ENCODE measurements around the gene ACTR6. TPM values are rescaled to one million over a fixed set of nuclear protein-coding genes. Genes with fewer than 3 reads are reported as not detected.

The ACTR6 gene
- total and polyA plus RNA-seq, 10 of the 15 experiments (the other 5 are each of a cell fraction or from before 2014, with no cell fraction given), result 17.4 to 62.4 (median 40.5) TPM

- TF ChIP-seq RCOR1 (conservative IDR thresholded peaks at IDR 0.05; ENCODE audit: low read depth, low read length) (no peak), NFXL1 (IDR thresholded peaks at IDR 0.05; ENCODE audit: borderline replicate concordance) (no peak), ATF7 (IDR thresholded peaks at IDR 0.05; ENCODE audit: low read depth) (no peak), POLR2AphosphoS5 (IDR thresholded peaks at IDR 0.05; ENCODE audit: low read length) (no peak), RAD51 (IDR thresholded peaks at IDR 0.05) (no peak), KLF5 (IDR thresholded peaks at IDR 0.05; ENCODE audit: partially characterized antibody) (no peak)
Measured at GRCh38 chr12:100219328-100220109, 18.9 kb downstream of the ACTR6 start (continued).

GRCh38 chr12:100221523-100221922 lies 20.9 kb downstream of the ACTR6 start:
- BruUV-seq (replicated peaks), result no TSS peak

More at GRCh38 chr12:100221523-100221922, 20.9 kb downstream of the ACTR6 start:
- ATAC-seq, result no peak
- Histone ChIP-seq H3K9ac (ENCODE audit: control insufficient read depth, insufficient read depth, low read length) (no peak overlapping the region), H3K27me3 (replicated peaks in 1 of 2; ENCODE audit: control insufficient read depth in 2 of 2, insufficient read depth in 2 of 2, low read length in 1 of 2) (no peaks in the 10 kb centered on the region), H4K20me1 (ENCODE audit: control insufficient read depth, insufficient read depth) (no peaks in the 10 kb centered on the region), H3K27ac (ENCODE audit: control insufficient read depth, insufficient read depth) (no peak overlapping the region), H2AFZ (ENCODE audit: control insufficient read depth, low read depth, low read length) (no peak overlapping the region), H3K4me2 (ENCODE audit: control insufficient read depth, insufficient read depth) (no peak overlapping the region), H3K79me2 (ENCODE audit: control insufficient read depth, insufficient read depth, low read length) (no peaks in the 10 kb centered on the region), H3K9me3 (replicated peaks; ENCODE audit: control insufficient read depth, insufficient read depth, low read length) (no peaks in the 10 kb centered on the region), H3K36me3 (ENCODE audit: control insufficient read depth in 2 of 2, insufficient read depth in 2 of 2, low read length in 1 of 2) (peaks cover 0 to 10% of the 10 kb centered on the region in 2 experiments; a peak in 2 of 4 replicates), H3K4me3 (no peak overlapping the region), H3K4me1 (ENCODE audit: control insufficient read depth, insufficient read depth, low read length) (no peaks in the 10 kb centered on the region)
- ChIA-PET CTCF (interaction anchor here (0.6 to 0.9 kb wide), 2 partner anchors 82 to 183 kb away, joined by 3 to 4 read pairs; no protein-coding TSS in a partner anchor), RAD21 (ENCODE audit: unreplicated experiment) (interaction anchor here (1.3 kb wide), 1 partner anchor 13 kb away, joined by 4 read pairs; no protein-coding TSS in a partner anchor), SMC1A (ENCODE audit: uncharacterized antibody, unreplicated experiment) (interaction anchor here (1.0 to 1.3 kb wide), 2 partner anchors 58 to 183 kb away, joined by 3 to 4 read pairs; no protein-coding TSS in a partner anchor), POLR2A (interaction anchor here (0.6 kb wide), 1 partner anchor 125 kb away, joined by 3 read pairs; no protein-coding TSS in a partner anchor)
- TF ChIP-seq REST (IDR thresholded peaks at IDR 0.05; ENCODE audit: low read depth, low read length) (no peak), RCOR1 (conservative IDR thresholded peaks at IDR 0.05; ENCODE audit: low read depth, low read length) (no peak), STAT3 (IDR thresholded peaks at IDR 0.05; ENCODE audit: low read depth, low read length) (no peak)
- FAIRE-seq, result no peak
- 99% methylated on average over 3 of the region's 3 CpGs for WGBS (ENCODE audit: insufficient coverage, insufficient replicate concordance, low lambda C conversion rate, missing lambda C conversion rate)
- in situ Hi-C loops (cut with MboI), result no loop called here
- DNase-seq (ENCODE audit: low read depth, low spot score), result no peak
- intact Hi-C loops (cut with micrococcal nuclease; ENCODE audit: unreplicated experiment), result no loop called here

All from GM12878 (cell line).